ENCODE data around the gene DPEP3. TPM values are rescaled to one million over a fixed set of nuclear protein-coding genes. Genes with fewer than 3 reads are reported as not detected.
A peak's percentile ranks its signal among the peaks of the same experiment; 100 is the strongest.
"Not testable (repeated sequence)": the region's sequence is repeated elsewhere in the genome, so short reads cannot be mapped to it uniquely, and the experiment has no call there.

Gene DPEP3
- total RNA-seq, 2 donors from 2014 or later, result not detected

- no peak for TF ChIP-seq CTCF (IDR thresholded peaks at IDR 0.05)
- intact Hi-C loops (cut with DNase I), result no loop called here
- H3K4me3 ChIP-seq, result no peak overlapping the region
- peak overlapping the region; percentile 55 for H3K27ac ChIP-seq
- H3K36me3 ChIP-seq, result no peaks in the 10 kb centered on the region
- no peaks in the 10 kb centered on the region for H3K9me3 ChIP-seq
- no peak overlapping the region for H3K9ac ChIP-seq (ENCODE audit: low read depth in 2 of 2, low read length in 2 of 2)
- H3K27me3 ChIP-seq, result no peaks in the 10 kb centered on the region
- no peaks in the 10 kb centered on the region for H3K4me1 ChIP-seq
- no peak for DNase-seq
These were observed 25.5 kb upstream of the DPEP3 start for GRCh38 chr16:68005786-68006286.

GRCh38 chr16:68005211-68005610, 24.9 kb upstream of the DPEP3 start:
- H3K27ac ChIP-seq, result peak overlapping the region; percentile 55

GRCh38 chr16:68003031-68003430, 22.7 kb upstream of the DPEP3 start:
- DNase-seq, result no peak
- no peaks in the 10 kb centered on the region for H3K27me3 ChIP-seq
- H3K27ac ChIP-seq, result no peak overlapping the region
- no peak overlapping the region for H3K9ac ChIP-seq (ENCODE audit: low read depth in 2 of 2, low read length in 2 of 2)
- no peaks in the 10 kb centered on the region for H3K4me1 ChIP-seq
- intact Hi-C loops (cut with DNase I), result no loop called here
- H3K9me3 ChIP-seq, result no peaks in the 10 kb centered on the region
- no peaks in the 10 kb centered on the region for H3K36me3 ChIP-seq
- no peak overlapping the region for H3K4me3 ChIP-seq
- no peak for TF ChIP-seq CTCF (IDR thresholded peaks at IDR 0.05)

More at GRCh38 chr16:68005211-68005610, 24.9 kb upstream of the DPEP3 start:
- H3K36me3 ChIP-seq, result no peaks in the 10 kb centered on the region
- H3K9ac ChIP-seq (ENCODE audit: low read depth in 2 of 2, low read length in 2 of 2), result no peak overlapping the region
- no peaks in the 10 kb centered on the region for H3K27me3 ChIP-seq
- no peak overlapping the region for H3K4me3 ChIP-seq
- no peak for TF ChIP-seq CTCF (IDR thresholded peaks at IDR 0.05)
- no peaks in the 10 kb centered on the region for H3K9me3 ChIP-seq
- intact Hi-C loops (cut with DNase I), result no loop called here
- no peak for DNase-seq
- no peaks in the 10 kb centered on the region for H3K4me1 ChIP-seq

GRCh38 chr16:68000450-68000849, 20.2 kb upstream of the DPEP3 start:
- intact Hi-C loops (cut with DNase I), result no loop called here
- no peaks in the 10 kb centered on the region for H3K4me1 ChIP-seq
- no peaks in the 10 kb centered on the region for H3K27me3 ChIP-seq
- no peaks in the 10 kb centered on the region for H3K9me3 ChIP-seq
- peak overlapping the region; percentile 34 for H3K27ac ChIP-seq
- H3K9ac ChIP-seq (ENCODE audit: low read depth in 2 of 2, low read length in 2 of 2), result peak overlapping the region in 1 of 2 donors; percentile 58
- DNase-seq, result no peak
- no peak for TF ChIP-seq CTCF (IDR thresholded peaks at IDR 0.05)
- no peak overlapping the region for H3K4me3 ChIP-seq
- no peaks in the 10 kb centered on the region for H3K36me3 ChIP-seq

- Histone ChIP-seq H3K36me3 (no peaks in the 10 kb centered on the region), H3K9ac (ENCODE audit: low read depth in 2 of 2, low read length in 2 of 2) (peak overlapping the region in 1 of 2 donors; percentile 58), H3K4me3 (peak overlapping the region; percentile 0), H3K27ac (peak overlapping the region; percentile 34), H3K4me1 (no peaks in the 10 kb centered on the region), H3K9me3 (no peaks in the 10 kb centered on the region), H3K27me3 (no peaks in the 10 kb centered on the region)
- no peak for DNase-seq
- intact Hi-C loops (cut with DNase I), result loop anchor here (10.0 kb wide), 1 partner anchor 235 kb away; the partner anchor contains the start of gene ESRP2
- no peak for TF ChIP-seq CTCF (IDR thresholded peaks at IDR 0.05)
These were observed 19.7 kb upstream of the DPEP3 start for GRCh38 chr16:67999985-68000384.

- H3K27me3 ChIP-seq, H3K9me3 ChIP-seq, H3K36me3 ChIP-seq, H3K4me1 ChIP-seq: not testable (repeated sequence)
- intact Hi-C loops (cut with DNase I), result loop anchor here (10.0 kb wide), 1 partner anchor 236 kb away; the partner anchor contains the start of gene ESRP2
- DNase-seq, result peak; percentile 31
- Histone ChIP-seq H3K4me3 (peak within 1 kb of the TSS; percentile 0), H3K9ac (ENCODE audit: low read depth in 2 of 2, low read length in 2 of 2) (peak within 1 kb of the TSS in 1 of 2 donors; percentile 58), H3K27ac (peak within 1 kb of the TSS; percentile 34)
These were observed 18.7 kb upstream of the DPEP3 start, which contains the start of gene DPEP2 for GRCh38 chr16:67998779-67999688. TSS of gene DPEP2 (minus strand) at chr16:67999484. CDS start at chr16:67993212, 6,272 bp downstream.

- not testable (repeated sequence) for H3K9me3 ChIP-seq; H3K4me3 ChIP-seq; H3K27me3 ChIP-seq; DNase-seq; H3K4me1 ChIP-seq; H3K27ac ChIP-seq; H3K9ac ChIP-seq (ENCODE audit: low read depth in 2 of 2, low read length in 2 of 2); H3K36me3 ChIP-seq
- intact Hi-C loops (cut with DNase I), result loop anchor here (10.0 kb wide), 1 partner anchor 236 kb away; the partner anchor contains the start of gene ESRP2
These were observed 18.0 kb upstream of the DPEP3 start for GRCh38 chr16:67998231-67998778.

All from colonic mucosa (tissue), 4 donors.